ENCODE data around the gene SAMD15.
A peak's percentile ranks its signal among the peaks of the same experiment; 100 is the strongest.
"Not testable (repeated sequence)": the region's sequence is repeated elsewhere in the genome, so short reads cannot be mapped to it uniquely, and the experiment has no call there.

SAMD15 gene

DNA sequence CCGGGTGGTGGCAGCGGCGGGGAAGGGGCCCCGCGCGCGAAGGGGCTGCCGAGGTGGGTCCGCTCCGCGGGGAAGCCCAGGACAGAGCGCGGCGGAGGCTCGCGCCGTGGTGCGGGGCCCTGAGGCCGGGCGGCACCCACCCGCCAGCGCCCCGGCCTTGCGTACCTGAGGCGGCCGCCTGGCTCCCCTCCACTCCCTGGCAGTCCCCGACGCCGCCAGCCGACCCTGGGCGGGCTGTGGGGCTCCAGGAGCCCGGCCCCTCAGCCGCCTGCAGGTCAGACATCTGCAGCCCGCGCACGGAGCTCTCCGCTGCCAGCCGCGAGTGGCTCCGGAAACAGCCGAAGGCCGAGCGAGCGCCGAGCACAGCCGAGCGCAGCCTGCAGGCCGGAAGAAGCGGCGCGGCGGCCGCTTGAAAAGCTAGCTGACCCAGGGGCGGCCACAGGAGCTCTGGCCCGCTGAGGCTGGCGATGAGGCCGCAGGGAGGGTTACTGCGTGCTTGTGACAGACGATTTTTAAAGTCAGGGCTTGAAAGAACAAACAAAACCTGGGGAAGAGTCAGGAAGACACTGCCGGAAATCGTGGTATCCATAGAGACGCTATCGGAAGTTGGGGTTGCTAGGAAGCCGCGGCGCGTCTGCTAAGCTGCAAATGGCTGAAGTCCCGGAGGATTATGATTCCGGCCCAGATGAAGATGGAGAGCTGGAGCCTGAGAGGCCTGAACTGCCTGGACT lies at the start of gene SAMD15, which contains the start of gene TMED8:
Gene SAMD15, plus strand, starts transcription at position 609 of the 731 bp plus-strand sequence. Its CDS starts 40 bp downstream, at position 649.
Gene TMED8, minus strand, starts transcription at position 324 of the 731 bp plus-strand sequence. Its CDS starts 41 bp downstream, at position 283.
- peak; percentile 48 to 51 for DNase-seq (ENCODE audit: low read depth in 2 of 2)

- DNase-seq (ENCODE audit: low read depth in 2 of 2) = no peak
These were observed 47.3 kb upstream of the SAMD15 start for GRCh38 chr14:77329872-77330271.

DNA sequence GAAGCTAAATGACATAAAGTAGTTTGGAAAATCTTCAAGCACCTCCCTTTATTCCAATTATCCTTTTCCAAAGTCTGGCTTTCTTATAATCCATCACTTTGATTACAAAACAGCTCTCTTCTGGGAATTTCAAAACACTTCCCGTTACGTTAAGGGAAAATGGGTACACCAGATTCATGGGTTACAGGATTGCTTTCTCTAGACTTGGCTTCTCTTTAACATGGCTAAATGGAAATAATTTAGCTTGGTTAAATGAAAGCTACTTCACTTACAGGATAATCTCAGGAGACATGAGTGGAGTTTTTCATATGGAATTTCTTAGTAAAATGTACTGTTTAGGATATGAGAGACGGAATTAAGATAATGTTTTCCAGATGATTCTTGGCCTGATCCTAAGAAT lies 41.6 kb upstream of the SAMD15 start:
- DNase-seq (ENCODE audit: low read depth in 2 of 2) = no peak

DNA sequence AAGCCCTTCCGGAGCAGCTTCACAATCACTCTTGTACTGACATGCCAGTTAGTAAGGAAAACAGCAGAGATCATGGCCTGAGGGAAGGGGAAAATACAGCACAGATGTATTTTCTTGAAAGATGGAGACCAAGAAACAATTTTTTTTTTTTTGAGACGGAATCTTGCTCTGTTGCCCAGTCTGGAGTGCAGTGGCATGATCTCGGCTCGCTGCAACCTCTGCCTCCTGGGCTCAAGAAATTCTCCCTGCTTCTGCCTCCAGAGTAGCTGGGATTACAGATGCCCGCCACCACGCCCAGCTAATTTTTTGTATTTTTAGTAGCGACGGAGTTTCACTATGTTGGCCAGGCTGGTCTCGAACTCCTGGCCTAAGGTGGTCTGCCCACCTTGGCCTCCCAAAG lies 39.9 kb upstream of the SAMD15 start:
- DNase-seq (ENCODE audit: low read depth in 2 of 2) = not testable (repeated sequence)

DNA sequence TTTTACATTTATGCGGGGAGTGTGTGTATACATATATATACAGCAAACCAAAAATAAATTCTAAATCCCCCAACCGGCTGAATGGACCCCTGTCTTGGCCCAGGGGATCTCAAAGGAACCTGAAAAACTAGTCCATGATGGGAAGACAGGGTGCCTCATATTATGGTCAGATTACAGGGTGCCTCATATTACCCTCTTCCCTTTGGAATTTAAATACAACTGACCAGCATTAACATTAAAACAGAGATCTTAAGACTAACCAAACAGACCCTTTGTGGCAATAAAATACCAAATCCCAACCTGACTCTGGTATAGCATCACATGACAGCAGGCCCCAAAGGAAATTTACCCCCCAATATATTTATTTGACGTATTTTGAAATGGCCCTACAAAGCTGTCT lies 39.3 kb upstream of the SAMD15 start:
- DNase-seq (ENCODE audit: low read depth in 2 of 2) = no peak

DNA sequence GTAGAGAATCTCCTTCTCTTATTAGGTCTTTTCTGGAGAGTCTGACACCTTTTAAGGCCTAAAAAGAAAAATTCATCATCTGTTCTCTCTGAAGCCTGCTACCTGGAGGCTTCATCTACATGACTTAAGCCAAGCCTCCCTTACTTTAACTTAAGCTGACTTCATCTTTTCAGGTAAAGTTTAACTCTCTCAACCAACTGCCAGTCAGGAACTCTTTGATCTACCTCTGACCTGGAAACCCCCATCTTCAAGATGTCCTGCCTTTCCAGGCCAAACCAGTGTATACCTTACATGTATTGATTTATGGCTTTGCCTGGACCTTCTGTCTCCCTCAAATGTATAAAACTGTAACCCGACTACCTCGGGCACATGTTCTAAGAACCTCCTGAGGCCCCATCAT lies 38.9 kb upstream of the SAMD15 start:
- DNase-seq (ENCODE audit: low read depth in 2 of 2) = no peak

DNA sequence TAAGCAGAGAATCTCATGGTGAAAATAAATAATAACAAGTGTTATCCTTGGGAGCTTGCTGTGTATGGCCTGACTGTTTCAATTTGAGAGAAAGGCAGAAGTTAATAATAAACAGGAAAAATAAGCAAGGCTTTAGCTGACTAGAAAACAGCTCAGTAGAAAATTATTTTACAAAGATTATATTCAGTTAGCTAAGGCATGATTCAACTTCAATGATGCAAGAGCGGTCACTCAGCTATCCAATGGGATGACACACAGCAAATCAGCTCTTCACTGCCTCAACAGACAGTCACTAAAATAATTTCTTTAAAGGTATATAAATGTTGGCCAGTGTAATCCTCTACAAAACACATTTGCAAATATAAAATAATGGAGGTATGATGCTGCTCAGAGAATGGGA lies 37.8 kb upstream of the SAMD15 start:
- no peak for DNase-seq (ENCODE audit: low read depth in 2 of 2)

GRCh38 chr14:77340389-77340788 lies 36.8 kb upstream of the SAMD15 start:
- no peak for DNase-seq (ENCODE audit: low read depth in 2 of 2)

- DNase-seq (ENCODE audit: low read depth in 2 of 2) = no peak
These were observed 34.3 kb upstream of the SAMD15 start for GRCh38 chr14:77342726-77343397.

DNA sequence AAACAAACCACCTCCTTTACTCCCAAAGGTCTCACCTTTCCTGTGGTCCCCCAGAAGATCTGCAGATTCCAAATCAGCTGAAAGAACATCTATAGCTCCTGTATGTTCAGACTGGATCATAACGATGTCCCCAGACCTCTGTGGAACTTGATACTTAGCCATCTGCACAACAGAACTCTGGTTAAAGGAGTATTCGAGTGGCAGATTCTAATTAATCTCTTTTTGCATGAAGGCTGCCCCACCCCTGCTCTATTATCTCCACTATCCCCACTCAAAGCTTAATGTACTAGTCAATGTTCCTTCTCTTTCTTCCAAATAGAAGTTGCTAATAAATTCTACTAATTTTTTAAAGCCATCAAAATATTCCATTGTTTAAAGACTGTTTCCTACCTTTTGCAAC lies 33.5 kb upstream of the SAMD15 start:
- no peak for DNase-seq (ENCODE audit: low read depth in 2 of 2)

GRCh38 chr14:77344377-77344996 lies 32.7 kb upstream of the SAMD15 start:
- DNase-seq (ENCODE audit: low read depth in 2 of 2) = no peak

DNA sequence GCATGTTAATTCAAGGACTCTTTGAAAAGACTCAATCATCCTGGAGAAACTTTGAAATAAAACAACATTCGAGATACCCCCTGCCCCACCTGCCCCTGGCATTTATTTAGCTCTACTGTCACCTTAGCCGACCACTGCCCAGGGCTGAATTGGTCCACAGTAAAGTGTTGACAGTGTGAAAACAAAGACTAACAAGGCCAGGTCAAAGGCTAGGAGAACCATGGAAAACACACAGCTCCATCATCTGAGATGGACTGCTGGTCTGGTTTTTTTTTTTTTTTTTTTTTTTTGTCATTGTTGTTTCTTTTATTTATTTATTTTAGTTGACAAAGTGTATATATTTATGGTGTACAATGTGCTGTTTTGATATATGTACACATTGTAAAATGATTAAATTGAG lies 30.7 kb upstream of the SAMD15 start:
- no peak for DNase-seq (ENCODE audit: low read depth in 2 of 2)

GRCh38 chr14:77347751-77348150 lies 29.4 kb upstream of the SAMD15 start:
- peak in 1 of 2 experiments; percentile 22 for DNase-seq (ENCODE audit: low read depth in 2 of 2)

- DNase-seq (ENCODE audit: low read depth in 2 of 2) = no peak
These were observed 23.6 kb upstream of the SAMD15 start for GRCh38 chr14:77353469-77354141.

- DNase-seq (ENCODE audit: low read depth in 2 of 2) = no peak
These were observed 21.4 kb upstream of the SAMD15 start for GRCh38 chr14:77355811-77356210.

GRCh38 chr14:77356899-77357298 lies 20.3 kb upstream of the SAMD15 start:
- no peak for DNase-seq (ENCODE audit: low read depth in 2 of 2)

DNA sequence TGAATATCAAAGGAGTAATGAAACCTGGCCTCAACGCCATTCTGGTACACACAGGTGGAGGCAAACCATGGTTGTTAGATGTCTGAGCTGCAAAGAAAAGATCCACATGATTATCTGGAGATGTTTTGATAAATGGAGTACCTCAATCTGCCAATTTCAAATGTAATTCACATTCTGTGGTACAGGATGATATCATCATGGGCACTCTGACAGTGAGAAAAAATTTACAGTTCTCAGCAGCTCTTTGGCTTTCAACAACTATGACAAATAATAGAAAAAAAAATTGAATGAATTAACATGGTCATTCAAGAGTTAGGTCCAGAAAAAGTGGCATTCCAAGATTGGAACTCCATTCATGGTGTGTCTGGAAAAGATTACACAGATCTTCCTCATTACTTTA lies 17.6 kb upstream of the SAMD15 start:
- DNase-seq (ENCODE audit: low read depth in 2 of 2) = no peak

- DNase-seq (ENCODE audit: low read depth in 2 of 2) = no peak
These were observed 13.0 kb upstream of the SAMD15 start for GRCh38 chr14:77364146-77364545.

- no peak for DNase-seq (ENCODE audit: low read depth in 2 of 2)
These were observed 7.9 kb upstream of the SAMD15 start for GRCh38 chr14:77369285-77369684.

- no peak for DNase-seq (ENCODE audit: low read depth in 2 of 2)
These were observed 4.8 kb upstream of the SAMD15 start for GRCh38 chr14:77372304-77372841.

DNA sequence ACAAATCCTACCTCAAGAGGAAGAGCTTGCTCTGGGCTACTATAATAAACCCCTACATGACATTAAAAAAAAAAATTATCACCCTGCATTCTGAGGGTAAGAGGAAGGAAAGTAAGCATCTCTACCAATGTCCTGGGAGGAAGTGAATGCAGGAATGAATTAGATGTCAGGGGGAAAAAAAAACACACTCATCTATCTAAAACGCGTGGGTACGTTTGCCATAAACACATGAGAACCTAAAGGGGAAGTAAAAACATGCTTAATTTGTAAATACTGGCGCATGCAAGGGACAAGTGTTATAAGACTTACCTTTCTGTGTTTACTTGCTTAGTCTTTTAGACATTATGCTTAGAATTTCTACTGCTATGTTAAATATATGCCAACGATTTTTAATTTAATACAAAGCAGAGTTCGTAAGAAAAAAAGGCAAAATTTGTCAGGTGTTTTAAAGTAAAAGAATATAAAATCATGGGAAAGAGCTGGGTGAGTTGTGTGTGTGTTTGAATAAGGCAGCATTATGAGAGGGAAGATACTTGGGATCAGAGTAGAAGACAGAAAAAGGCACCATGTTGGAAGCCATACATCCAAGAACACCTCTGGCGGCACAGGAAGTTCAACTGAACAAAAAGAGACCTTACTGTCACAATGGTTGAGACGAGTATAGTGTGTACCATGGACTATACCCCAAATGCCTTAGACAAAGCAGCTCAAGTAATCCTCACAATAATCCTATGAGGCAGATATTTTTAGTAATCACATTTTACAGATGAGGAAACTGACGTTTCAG lies 1.8 kb upstream of the SAMD15 start:
- no peak for DNase-seq (ENCODE audit: low read depth in 2 of 2)

Data from fibroblast of skin of left quadriceps (primary cell).